Esophagus muscularis mucosa (tissue), 4 donors: ENCODE results near the gene KCNN1. TPM values are rescaled to one million over a fixed set of nuclear protein-coding genes. Genes with fewer than 3 reads are reported as not detected.
"Not testable (repeated sequence)": the region's sequence is repeated elsewhere in the genome, so short reads cannot be mapped to it uniquely, and the experiment has no call there.

Source experiments
- DNase-seq: peaks from one replicate; pipeline ENCODE4 v3.0.0-alpha.2; 2017; ENCODE audit errors: extremely low spot score
- H3K27ac ChIP-seq, 4 donors: fragments of 200-600 bp; sonication (generic); replicated peaks in 1 of 4; 1 replicate in 3 of 4; 2 replicates in 1 of 4; pipeline ENCODE4 v1.5.1; 2016 to 2019; ENCODE audit warnings: mild to moderate bottlenecking in 1 of 4
- H3K27me3 ChIP-seq, 4 donors: fragments of 200-600 bp; sonication (generic); one replicate each; pipeline versions ENCODE4 v1.5.1 to v1.6.0; 2016 to 2019
- H3K36me3 ChIP-seq, 4 donors: fragments of 200-600 bp; sonication (generic); one replicate each; pipeline ENCODE4 v1.5.1; 2016 to 2019
- H3K4me1 ChIP-seq, 4 donors: fragments of 200-600 bp; sonication (generic); one replicate each; pipeline ENCODE4 v1.5.1; 2016 to 2019
- H3K4me3 ChIP-seq, 4 donors: fragments of 200-600 bp; sonication (generic); 1 replicate in 2 of 4; 2 replicates in 2 of 4; pipeline ENCODE4 v1.5.1; 2016 to 2019; ENCODE audit warnings: mild to moderate bottlenecking in 4 of 4, moderate library complexity in 1 of 4
- H3K9me3 ChIP-seq, 4 donors: fragments of 200-600 bp; sonication (generic); 1 replicate in 3 of 4; 2 replicates in 1 of 4; pipeline ENCODE4 v1.5.1; 2016 to 2019
- EP300 ChIP-seq: sonication (generic); formaldehyde crosslinking; IDR thresholded peaks from one replicate; pipeline ENCODE4 v1.6.1; 2017; ENCODE audit warnings: antibody characterized with exemption
- POLR2A ChIP-seq: fragments of 450-650 bp; IDR thresholded peaks from one replicate; pipeline ENCODE4 v1.6.1; 2017; ENCODE audit warnings: antibody characterized with exemption, moderate library complexity, mild to moderate bottlenecking, low read depth
- POLR2AphosphoS5 ChIP-seq, 2 donors: sonication (generic); formaldehyde crosslinking; IDR thresholded peaks; one replicate each; pipeline ENCODE4 v1.6.1; 2017; ENCODE audit warnings: antibody characterized with exemption in 2 of 2
- WGBS: methylation state at CpG from one replicate; pipeline ENCODE4 v1.1.5; 2018; 5-methylcytosine and 5-hydroxymethylcytosine counted together
- intact Hi-C: fragments of 100-400 bp; cut with DNase I; formaldehyde crosslinking; loops from one replicate; pipeline ENCODE4 v1.15.1; 2023
- total RNA-seq, 4 donors: library from RNA; depleted of rRNA; stranded (reverse); fragments of >200 nt; gene quantifications; one replicate each; pipeline versions ENCODE4 v1.1.0 to v1.2.1, GENCODE V29; 2016
- TF ChIP-seq, protein P1 (sequence below), 3 experiments: fragments of 200-600 bp in 2 of 3; fragments of 450-650 bp in 1 of 3; sonication (generic) in 2 of 3; IDR thresholded peaks; one replicate each; pipeline ENCODE4 v1.5.1; 2017 to 2019; ENCODE audit warnings: antibody characterized with exemption in 3 of 3, mild to moderate bottlenecking in 2 of 3, moderate library complexity in 1 of 3

KCNN1 gene
- total RNA-seq, 4 donors from 2014 or later: 0.17 to 0.23 TPM; not detected in 2

DNA sequence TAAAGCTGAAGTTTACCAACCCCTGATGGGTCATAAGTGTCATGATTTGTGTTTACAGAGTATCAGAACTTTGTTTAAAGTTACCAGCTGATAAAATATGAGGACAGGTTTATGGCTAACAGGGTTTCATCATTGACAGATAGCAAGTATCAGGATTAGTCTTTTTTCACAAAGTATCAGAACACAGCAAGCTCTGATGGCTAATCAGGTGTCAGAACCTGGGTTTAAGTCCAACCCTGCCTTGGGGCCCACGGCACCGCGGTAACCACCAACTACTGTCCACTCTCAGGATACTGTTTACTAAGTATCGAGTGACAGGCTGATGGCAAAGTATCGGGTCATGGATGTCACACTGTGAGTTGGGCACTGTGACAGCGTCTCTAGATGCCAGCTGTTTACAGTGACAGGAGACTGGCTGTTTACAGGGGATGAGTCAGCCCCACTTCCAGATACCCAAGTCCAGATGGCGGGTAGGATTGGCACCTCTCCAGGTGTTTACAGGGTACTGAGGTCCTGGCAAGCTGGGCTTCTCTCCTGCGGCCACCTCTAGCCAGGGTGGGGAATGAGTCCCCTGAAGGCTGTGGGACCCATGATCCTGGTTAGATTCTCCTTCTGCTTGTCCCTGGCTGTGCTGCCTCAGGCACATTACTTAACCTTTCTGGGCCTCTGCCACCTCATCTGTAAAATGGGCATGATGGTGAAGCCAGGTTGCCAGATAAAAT, 62.9 kb downstream of the KCNN1 start:
- Histone ChIP-seq H3K9me3 (no peaks in the 10 kb centered on the region), H3K36me3 (no peaks in the 10 kb centered on the region), H3K4me1 (peaks cover 0 to 7% (median 3%) of the 10 kb centered on the region in 4 donors), H3K4me3 (no peak overlapping the region), H3K27me3 (no peaks in the 10 kb centered on the region), H3K27ac (no peak overlapping the region)
- TF ChIP-seq POLR2A: no peak
- TF ChIP-seq EP300: no peak
- TF ChIP-seq, protein P1, sequence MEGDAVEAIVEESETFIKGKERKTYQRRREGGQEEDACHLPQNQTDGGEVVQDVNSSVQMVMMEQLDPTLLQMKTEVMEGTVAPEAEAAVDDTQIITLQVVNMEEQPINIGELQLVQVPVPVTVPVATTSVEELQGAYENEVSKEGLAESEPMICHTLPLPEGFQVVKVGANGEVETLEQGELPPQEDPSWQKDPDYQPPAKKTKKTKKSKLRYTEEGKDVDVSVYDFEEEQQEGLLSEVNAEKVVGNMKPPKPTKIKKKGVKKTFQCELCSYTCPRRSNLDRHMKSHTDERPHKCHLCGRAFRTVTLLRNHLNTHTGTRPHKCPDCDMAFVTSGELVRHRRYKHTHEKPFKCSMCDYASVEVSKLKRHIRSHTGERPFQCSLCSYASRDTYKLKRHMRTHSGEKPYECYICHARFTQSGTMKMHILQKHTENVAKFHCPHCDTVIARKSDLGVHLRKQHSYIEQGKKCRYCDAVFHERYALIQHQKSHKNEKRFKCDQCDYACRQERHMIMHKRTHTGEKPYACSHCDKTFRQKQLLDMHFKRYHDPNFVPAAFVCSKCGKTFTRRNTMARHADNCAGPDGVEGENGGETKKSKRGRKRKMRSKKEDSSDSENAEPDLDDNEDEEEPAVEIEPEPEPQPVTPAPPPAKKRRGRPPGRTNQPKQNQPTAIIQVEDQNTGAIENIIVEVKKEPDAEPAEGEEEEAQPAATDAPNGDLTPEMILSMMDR (IDR thresholded peaks at IDR 0.05): no peak
- TF ChIP-seq POLR2AphosphoS5 (IDR thresholded peaks at IDR 0.05): no peak
- DNase-seq: no peak
- WGBS: 60% methylated on average over 3 of the region's 8 CpGs
- intact Hi-C loops: no loop called here

DNA sequence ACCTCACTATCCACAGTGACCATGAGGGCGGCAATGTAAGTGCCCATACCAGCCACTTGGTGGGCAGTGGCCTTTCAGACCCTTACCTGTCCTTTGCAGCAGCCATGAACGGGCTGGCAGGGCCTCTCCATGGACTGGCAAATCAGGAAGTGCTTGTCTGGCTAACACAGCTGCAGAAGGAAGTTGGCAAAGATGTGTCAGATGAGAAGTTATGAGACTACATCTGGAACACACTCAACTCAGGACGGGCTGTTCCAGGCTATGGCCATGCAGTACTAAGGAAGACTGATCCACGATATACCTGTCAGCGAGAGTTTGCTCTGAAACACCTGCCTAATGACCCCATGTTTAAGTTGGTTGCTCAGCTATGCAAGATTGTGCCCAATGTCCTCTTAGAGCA, 64.5 kb downstream of the KCNN1 start:
- H3K36me3 ChIP-seq, H3K27me3 ChIP-seq, H3K27ac ChIP-seq, H3K4me3 ChIP-seq, DNase-seq, H3K4me1 ChIP-seq, H3K9me3 ChIP-seq, intact Hi-C loops: not testable (repeated sequence)
- WGBS: 73% methylated on average over 3 of the region's 5 CpGs

- DNase-seq, H3K27me3 ChIP-seq, H3K36me3 ChIP-seq, H3K27ac ChIP-seq, intact Hi-C loops, H3K4me3 ChIP-seq, H3K9me3 ChIP-seq, H3K4me1 ChIP-seq: not testable (repeated sequence)
- WGBS: 52% methylated on average over 2 of the region's 2 CpGs
Observed at GRCh38 chr19:18032102-18032501, 65.2 kb downstream of the KCNN1 start.

DNA sequence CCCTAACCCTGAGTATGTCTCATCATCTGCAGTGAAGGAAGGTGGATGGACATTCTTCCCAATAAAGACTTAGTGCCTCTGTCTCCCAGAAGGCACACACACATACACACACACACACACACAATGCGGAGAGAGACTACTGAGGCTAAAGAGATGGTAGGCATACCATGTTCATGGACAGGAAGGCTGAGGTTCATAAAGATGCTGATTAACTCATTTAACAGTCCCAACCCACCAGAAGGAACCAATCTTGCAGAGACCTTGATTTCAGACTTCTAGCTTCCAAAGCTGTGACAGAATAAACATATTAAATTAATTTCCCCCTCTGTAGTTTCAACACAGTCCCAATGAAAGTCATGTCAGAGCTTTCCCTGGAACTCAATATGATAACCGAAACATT, 74.1 kb downstream of the KCNN1 start:
- Histone ChIP-seq H3K27me3 (no peaks in the 10 kb centered on the region), H3K4me1 (peaks cover 11 to 20% (median 17%) of the 10 kb centered on the region in 4 donors), H3K9me3 (peaks cover 0 to 7% (median 3%) of the 10 kb centered on the region in 4 donors), H3K4me3 (no peak overlapping the region), H3K36me3 (no peaks in the 10 kb centered on the region), H3K27ac (no peak overlapping the region)
- no peak for DNase-seq
- intact Hi-C loops: no loop called here
- TF ChIP-seq POLR2AphosphoS5 (IDR thresholded peaks at IDR 0.05) (no peak), POLR2A (no peak), EP300 (no peak)
- TF ChIP-seq, protein P1 (IDR thresholded peaks at IDR 0.05): no peak
- WGBS: 80% methylated on average over 2 of the region's 2 CpGs

DNA sequence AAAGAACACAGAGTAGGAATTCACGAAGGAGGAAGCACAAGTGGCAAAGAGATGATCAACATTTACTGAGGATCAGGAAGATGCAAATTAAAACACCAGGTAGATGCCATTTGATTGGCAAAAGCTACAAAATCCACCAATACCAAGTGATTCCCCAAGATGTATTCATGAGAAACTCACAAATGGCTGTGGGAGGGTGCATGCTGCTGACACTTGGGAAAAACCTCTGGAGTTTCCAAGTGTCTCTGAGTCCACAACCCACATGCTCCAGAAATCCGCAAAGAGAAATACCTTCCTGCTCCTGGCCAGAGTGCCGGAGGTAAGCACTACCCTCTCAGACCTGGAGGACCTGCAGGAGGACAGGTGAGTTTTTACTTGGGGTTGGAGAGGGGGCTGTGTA, 76.8 kb downstream of the KCNN1 start:
- H3K4me3 ChIP-seq: no peak overlapping the region
- peaks cover 12 to 25% (median 21%) of the 10 kb centered on the region in 4 donors for H3K4me1 ChIP-seq
- H3K27me3 ChIP-seq: no peaks in the 10 kb centered on the region
- intact Hi-C loops: no loop called here
- H3K36me3 ChIP-seq: no peaks in the 10 kb centered on the region
- DNase-seq: no peak
- peaks cover 0 to 7% (median 3%) of the 10 kb centered on the region in 4 donors for H3K9me3 ChIP-seq
- 87% methylated on average over 3 of the region's 3 CpGs for WGBS
- TF ChIP-seq POLR2A (no peak), EP300 (no peak), POLR2AphosphoS5 (IDR thresholded peaks at IDR 0.05) (no peak)
- TF ChIP-seq, protein P1 (IDR thresholded peaks at IDR 0.05): no peak
- H3K27ac ChIP-seq: no peak overlapping the region
